Peyer's patch (tissue), 4 donors: Measurements from ENCODE around the gene AMBRA1. TPM values are rescaled to one million over a fixed set of nuclear protein-coding genes. Genes with fewer than 3 reads are reported as not detected.
"Not testable (repeated sequence)": the region's sequence is repeated elsewhere in the genome, so short reads cannot be mapped to it uniquely, and the experiment has no call there.

Experiments
- DNase-seq, 3 donors: peaks; one replicate each; pipeline ENCODE4 v3.0.0-alpha.2; 2017 to 2019
- H3K27ac ChIP-seq, 4 donors: fragments of 200-600 bp; sonication (generic); one replicate each; pipeline ENCODE4 v1.5.1; 2016 to 2019
- H3K27me3 ChIP-seq, 2 donors: fragments of 200-600 bp; sonication (generic); one replicate each; pipeline ENCODE4 v1.5.1; 2019
- H3K36me3 ChIP-seq, 3 donors: fragments of 200-600 bp; sonication (generic); one replicate each; pipeline ENCODE4 v1.5.1; 2016 to 2019
- H3K4me1 ChIP-seq, 4 donors: fragments of 200-600 bp; sonication (generic); one replicate each; pipeline ENCODE4 v1.5.1; 2016 to 2019
- H3K4me3 ChIP-seq, 4 donors: fragments of 200-600 bp; sonication (generic); 1 replicate in 3 of 4; 2 replicates in 1 of 4; pipeline ENCODE4 v1.5.1; 2016 to 2019; ENCODE audit warnings: mild to moderate bottlenecking in 1 of 4
- H3K9me3 ChIP-seq, 4 donors: fragments of 200-600 bp; sonication (generic); one replicate each; pipeline ENCODE4 v1.5.1; 2016 to 2019; ENCODE audit warnings: mild to moderate bottlenecking in 1 of 4
- CTCF ChIP-seq, 6 experiments: fragments of 450-650 bp in 4 of 6; fragments of 200-600 bp in 2 of 6; sonication (generic) in 1 of 6; IDR thresholded peaks; one replicate each; pipeline ENCODE4 v1.5.1; 2017 to 2019; ENCODE audit warnings: antibody characterized with exemption in 6 of 6, mild to moderate bottlenecking in 3 of 6, moderate library complexity in 1 of 6
- POLR2A ChIP-seq, 2 donors: fragments of 450-650 bp; IDR thresholded peaks; one replicate each; pipeline ENCODE4 v1.5.1; 2017; ENCODE audit warnings: antibody characterized with exemption in 2 of 2, mild to moderate bottlenecking in 2 of 2, moderate library complexity in 2 of 2
- total RNA-seq, 4 donors: library from RNA; depleted of rRNA; stranded (reverse); fragments of >200 nt; gene quantifications; one replicate each; pipeline ENCODE4 v1.1.0, GENCODE V29; 2016

Gene AMBRA1
- total RNA-seq, 4 donors from 2014 or later: 28.9 to 61.6 (median 41.6) TPM

- Histone ChIP-seq H3K4me3 (no peak overlapping the region), H3K4me1 (peaks cover 0 to 18% (median 6%) of the 10 kb centered on the region in 4 donors), H3K27me3 (no peaks in the 10 kb centered on the region), H3K9me3 (no peaks in the 10 kb centered on the region), H3K27ac (no peak overlapping the region), H3K36me3 (peaks cover 0 to 52% (median 0%) of the 10 kb centered on the region in 3 donors)
- DNase-seq: no peak
- no peak for TF ChIP-seq POLR2A (IDR thresholded peaks at IDR 0.05)
- no peak for TF ChIP-seq CTCF (IDR thresholded peaks at IDR 0.05)
These were observed 216.5 kb downstream of the AMBRA1 start for GRCh38 chr11:46377290-46377689.

- no peak for DNase-seq
- Histone ChIP-seq H3K4me3 (no peak overlapping the region), H3K27ac (no peak overlapping the region), H3K9me3 (no peaks in the 10 kb centered on the region), H3K36me3 (peaks cover 0 to 61% (median 0%) of the 10 kb centered on the region in 3 donors), H3K4me1 (peaks cover 0 to 10% (median 0%) of the 10 kb centered on the region in 4 donors), H3K27me3 (no peaks in the 10 kb centered on the region)
- TF ChIP-seq POLR2A (IDR thresholded peaks at IDR 0.05) (no peak), CTCF (IDR thresholded peaks at IDR 0.05) (no peak)
These were observed 217.4 kb downstream of the AMBRA1 start for GRCh38 chr11:46376258-46377050.

- Histone ChIP-seq H3K4me3 (no peak overlapping the region), H3K9me3 (no peaks in the 10 kb centered on the region), H3K36me3 (peaks cover 0 to 64% (median 0%) of the 10 kb centered on the region in 3 donors), H3K4me1 (peaks cover 0 to 10% (median 0%) of the 10 kb centered on the region in 4 donors), H3K27ac (no peak overlapping the region), H3K27me3 (no peaks in the 10 kb centered on the region)
- no peak for TF ChIP-seq POLR2A (IDR thresholded peaks at IDR 0.05)
- TF ChIP-seq CTCF (IDR thresholded peaks at IDR 0.05): no peak
- DNase-seq: no peak
These were observed 218.3 kb downstream of the AMBRA1 start for GRCh38 chr11:46375392-46376101.

- Histone ChIP-seq H3K27me3 (no peaks in the 10 kb centered on the region), H3K4me1 (peaks cover 0 to 5% (median 0%) of the 10 kb centered on the region in 4 donors), H3K27ac (no peak overlapping the region), H3K4me3 (no peak overlapping the region), H3K36me3 (peaks cover 0 to 71% (median 0%) of the 10 kb centered on the region in 3 donors), H3K9me3 (no peaks in the 10 kb centered on the region)
- TF ChIP-seq POLR2A (IDR thresholded peaks at IDR 0.05): no peak
- TF ChIP-seq CTCF (IDR thresholded peaks at IDR 0.05): no peak
- no peak for DNase-seq
These were observed 219.0 kb downstream of the AMBRA1 start for GRCh38 chr11:46374815-46375214.

- H3K9me3 ChIP-seq: no peaks in the 10 kb centered on the region
- no peak overlapping the region for H3K27ac ChIP-seq
- H3K4me3 ChIP-seq: no peak overlapping the region
- no peaks in the 10 kb centered on the region for H3K4me1 ChIP-seq
- no peak for DNase-seq
- TF ChIP-seq POLR2A (IDR thresholded peaks at IDR 0.05): no peak
- TF ChIP-seq CTCF (IDR thresholded peaks at IDR 0.05): no peak
- peaks cover 0 to 78% (median 0%) of the 10 kb centered on the region in 3 donors for H3K36me3 ChIP-seq
- H3K27me3 ChIP-seq: no peaks in the 10 kb centered on the region
These were observed 219.8 kb downstream of the AMBRA1 start for GRCh38 chr11:46373787-46374740.

GRCh38 chr11:46372501-46372900, 221.3 kb downstream of the AMBRA1 start:
- H3K4me3 ChIP-seq, H3K27me3 ChIP-seq, H3K4me1 ChIP-seq, H3K9me3 ChIP-seq, DNase-seq, H3K27ac ChIP-seq: not testable (repeated sequence)
- peaks cover 0 to 90% (median 0%) of the 10 kb centered on the region in 3 donors for H3K36me3 ChIP-seq
